Posterior cingulate gyrus (tissue), 11 donors: ENCODE measurements around the gene CFAP54.

Experiments
- DNase-seq, 10 donors: peaks; one replicate each; pipeline versions ENCODE4 v3.0.0 to v3.0.0-alpha.2; 2020 to 2021; ENCODE audit warnings: mixed read lengths in 3 of 10
- intact Hi-C: fragments of 100-400 bp; cut with DNase I; formaldehyde crosslinking; loops from one replicate; pipeline ENCODE4 v1.15.1; 2023

CFAP54 gene

DNA sequence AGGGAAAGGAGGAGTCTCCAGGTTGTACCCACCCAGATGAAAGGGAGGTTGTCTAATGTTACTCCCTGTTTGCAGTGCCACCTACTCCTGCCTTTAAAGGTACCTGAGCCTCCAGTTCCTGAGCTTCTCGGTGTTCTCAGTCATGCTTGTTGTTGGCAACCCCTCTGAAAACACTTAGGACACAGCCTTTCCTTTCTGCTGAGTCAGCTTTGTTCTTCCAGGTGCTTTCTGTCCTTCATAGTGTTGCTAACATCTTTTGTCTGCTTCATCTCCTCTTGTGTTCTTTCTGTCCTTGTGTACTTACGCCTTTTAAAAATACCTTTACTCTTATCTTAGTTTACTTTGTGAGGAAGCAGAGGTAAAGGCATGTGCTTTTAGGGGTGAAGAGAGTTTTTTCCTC is 320.7 kb downstream of the CFAP54 start:
- intact Hi-C loops: no loop called here
- DNase-seq: no peak

DNA sequence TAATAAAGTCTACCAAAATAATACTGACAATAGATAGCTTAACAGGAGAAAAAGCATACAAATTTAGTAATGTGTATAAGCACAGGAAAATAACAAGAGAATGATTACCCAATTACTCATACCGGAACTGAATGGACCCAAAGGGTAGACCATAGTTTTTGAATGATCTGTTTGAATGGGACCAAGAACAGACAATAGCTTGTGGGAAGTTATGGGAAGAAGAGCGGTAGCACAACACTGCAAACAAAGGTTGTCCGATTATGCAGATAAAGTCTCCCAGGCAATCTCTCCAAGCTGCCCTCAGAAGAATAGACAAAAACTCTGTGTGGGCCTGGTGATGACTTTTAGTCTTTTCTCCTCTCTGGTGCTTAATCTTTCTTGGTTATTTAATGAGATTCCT is 321.1 kb downstream of the CFAP54 start:
- DNase-seq: no peak
- intact Hi-C loops: no loop called here

DNA sequence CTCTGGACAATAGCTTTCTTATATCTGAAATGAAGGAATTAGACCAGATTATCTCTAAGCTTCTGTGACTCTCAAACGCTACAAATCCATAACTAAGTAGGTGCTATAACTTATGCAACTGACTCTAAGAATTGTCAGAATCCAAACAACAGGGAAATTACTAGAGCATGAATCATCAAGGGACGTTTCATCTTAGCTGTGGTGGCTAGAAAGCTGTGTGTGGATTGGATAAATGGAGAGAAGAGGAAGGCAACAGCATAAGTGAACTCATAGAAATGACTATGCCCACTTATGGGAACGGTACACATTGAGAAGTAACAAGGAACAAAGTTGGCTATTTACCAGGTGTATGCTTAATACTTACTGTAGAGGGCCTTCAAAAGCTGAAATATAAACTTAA is 321.7 kb downstream of the CFAP54 start:
- intact Hi-C loops: no loop called here
- no peak for DNase-seq

DNA sequence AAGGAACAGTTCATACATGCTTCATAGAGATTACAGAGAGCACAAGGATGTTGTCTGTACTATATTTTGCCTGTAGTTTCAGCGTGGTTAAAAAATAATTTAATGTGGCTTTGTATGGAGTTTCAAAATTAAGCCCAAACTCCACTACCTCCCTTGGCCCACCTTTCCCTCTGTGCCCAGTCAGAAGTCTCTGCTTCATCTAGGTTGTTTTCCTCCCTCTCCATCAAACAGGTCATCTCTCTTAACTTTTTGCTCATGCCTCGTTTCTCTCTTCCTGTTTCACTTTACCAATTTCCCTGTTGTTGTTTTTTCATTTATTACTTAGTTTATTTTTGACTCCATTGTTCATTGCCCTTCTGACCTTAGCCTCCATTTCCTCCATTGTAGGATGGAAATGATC is 322.8 kb downstream of the CFAP54 start:
- intact Hi-C loops: no loop called here
- no peak for DNase-seq

DNA sequence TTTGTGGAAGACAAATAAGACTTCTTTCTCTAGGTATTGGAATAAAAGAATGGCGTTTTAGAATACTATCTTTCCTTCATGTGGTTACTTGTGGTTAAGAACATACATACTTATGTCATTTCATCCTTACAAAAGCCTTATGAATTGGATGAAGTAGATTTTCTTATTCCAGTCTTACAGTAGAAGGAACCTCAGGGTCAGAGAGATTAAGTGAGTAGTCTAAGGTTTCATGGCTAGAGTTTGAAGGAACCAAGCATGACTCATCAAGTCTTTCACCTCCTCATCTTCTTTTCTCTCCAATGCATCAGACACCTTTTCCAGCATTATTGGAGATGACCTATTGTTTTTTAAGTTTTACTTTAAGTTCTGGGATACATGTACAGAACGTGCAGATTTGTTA is 324.8 kb downstream of the CFAP54 start:
- intact Hi-C loops: no loop called here
- DNase-seq: no peak

DNA sequence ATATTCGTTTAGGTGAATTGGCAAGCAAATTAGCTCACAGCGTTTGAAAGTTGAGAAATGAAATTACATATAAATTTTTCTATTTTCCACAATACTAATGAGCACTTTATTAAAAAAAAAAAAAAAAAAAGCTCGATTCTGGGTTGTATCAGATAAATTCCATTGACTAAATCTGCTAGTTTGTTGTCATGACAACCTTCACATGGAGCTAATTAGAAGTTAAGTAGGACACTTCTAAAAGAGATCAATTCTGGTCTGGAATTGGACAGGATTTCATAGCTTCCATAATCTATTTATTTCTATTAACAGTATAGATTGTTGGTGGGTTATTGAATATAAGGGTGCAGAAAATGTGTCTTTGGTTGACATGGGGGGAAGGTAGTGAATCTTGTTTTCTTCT is 332.2 kb downstream of the CFAP54 start:
- intact Hi-C loops: no loop called here
- no peak for DNase-seq

DNA sequence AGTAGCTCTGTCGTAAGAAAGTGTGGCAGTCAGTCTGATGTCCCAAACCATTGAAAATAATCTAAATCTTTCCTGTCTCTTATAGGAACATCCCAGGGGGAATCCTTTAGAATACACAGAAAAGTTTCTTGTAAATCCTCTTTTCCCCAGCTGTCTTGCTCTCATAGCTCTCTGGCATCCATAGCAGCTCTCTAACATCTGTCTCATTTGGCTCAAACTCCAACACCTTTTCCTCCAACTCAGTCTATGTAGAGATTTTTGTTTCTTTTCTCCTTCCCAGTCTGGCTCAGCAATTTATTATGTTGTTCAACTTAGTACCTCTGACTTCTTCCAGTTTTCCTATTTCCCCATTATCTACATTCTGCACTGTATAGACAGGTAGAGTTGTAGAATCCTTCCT is 333.3 kb downstream of the CFAP54 start:
- intact Hi-C loops: no loop called here
- DNase-seq: no peak

DNA sequence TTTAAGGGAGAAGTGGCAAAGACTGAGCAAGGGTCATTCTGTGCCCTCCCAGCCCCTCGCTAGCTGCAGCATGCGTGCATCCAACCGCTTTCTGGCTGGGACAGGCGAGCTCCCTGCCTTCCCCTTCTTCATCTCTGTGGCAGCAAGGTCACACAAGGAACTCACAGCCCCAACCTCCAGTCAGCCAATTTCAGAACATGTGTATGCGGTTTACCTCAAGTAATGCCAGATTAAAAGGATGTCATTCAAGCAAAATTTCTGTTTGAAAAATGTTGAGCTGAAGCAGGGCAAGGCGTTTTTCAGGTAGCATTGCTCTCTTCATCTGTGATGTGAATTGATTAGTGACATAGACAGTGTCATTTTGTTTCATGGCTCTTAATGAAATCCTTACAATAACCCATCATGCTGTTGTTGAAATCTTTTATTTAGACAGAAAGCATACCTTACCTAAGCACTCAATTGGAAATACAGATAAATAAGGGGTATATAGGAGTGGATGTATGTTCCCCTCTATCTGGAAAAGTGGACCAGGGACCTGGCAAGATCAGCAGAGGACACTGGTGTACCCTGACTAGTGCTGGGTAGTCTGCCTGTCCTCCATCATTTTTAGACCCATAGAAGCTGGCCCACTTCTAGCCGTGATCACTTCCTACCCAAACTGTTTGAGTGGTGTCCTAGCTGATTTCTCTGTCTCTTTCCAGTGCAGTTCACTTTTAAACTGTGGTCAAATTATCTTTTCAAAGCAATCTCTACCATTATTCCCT is 334.9 kb downstream of the CFAP54 start:
- DNase-seq: no peak
- intact Hi-C loops: no loop called here

DNA sequence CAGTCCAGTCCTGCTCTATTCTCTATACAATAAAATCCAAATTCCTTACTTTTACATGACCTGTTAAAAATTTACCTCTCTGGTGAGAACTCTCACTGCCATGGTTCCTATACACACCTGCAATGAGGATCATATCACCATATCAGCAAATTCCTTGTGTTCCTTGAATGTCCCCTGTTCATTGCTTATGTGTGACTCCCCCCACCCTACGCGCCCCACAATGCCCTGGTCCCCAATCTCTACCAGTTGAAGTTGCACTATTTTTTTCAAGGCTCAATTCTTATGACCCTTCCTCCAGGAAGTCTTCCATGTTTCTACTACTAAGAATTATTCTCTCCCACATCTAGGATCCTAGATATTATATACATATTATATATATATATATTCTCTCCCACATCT is 335.5 kb downstream of the CFAP54 start:
- intact Hi-C loops: no loop called here
- no peak for DNase-seq

DNA sequence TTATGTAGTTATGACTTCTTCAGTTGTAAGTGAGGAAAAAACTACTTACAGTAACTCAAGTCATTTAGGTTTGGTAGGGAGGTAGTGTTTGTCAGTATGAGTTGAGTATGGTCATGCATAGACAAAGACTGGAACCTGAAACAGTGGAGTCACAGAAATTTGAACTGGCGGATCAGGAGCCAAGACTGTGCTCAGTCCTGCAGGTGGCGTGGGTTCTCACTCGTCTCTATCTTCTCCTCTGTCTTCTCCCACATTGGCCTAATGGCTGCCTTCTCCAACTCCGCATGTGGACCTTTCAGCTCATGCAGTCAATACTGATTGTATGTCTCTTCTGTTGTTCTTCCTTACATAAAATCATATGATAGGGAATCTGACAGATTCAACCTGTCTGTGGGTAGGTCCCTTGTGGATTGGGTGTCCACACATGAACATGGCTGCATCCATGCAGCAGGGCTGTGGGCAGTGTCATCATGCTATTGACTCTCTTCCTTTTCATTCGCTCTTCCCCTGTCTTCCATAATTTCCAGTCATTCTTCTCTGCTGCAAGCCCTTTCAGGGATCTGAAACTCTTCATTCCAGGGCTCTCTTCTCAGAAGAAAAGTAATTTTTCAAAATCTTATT is 338.9 kb downstream of the CFAP54 start:
- intact Hi-C loops: no loop called here
- DNase-seq: no peak

DNA sequence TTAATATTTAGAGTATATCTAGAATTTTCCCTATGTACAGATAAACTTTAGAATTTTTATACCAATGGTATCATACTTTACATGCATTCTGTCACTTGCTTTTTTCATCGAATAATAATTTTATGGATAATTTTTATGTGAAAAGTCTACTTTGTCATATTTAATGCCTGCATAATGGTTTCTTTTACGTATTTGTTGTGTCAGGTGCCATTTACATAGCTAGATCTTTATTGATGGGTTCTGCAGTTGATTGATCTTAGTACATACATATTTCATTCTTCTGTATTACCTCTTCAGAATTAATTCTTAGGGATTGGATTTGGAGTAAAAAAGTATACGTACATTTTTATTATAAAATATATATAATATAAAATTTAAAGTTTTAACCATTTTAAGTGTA is 340.0 kb downstream of the CFAP54 start:
- intact Hi-C loops: no loop called here
- DNase-seq: no peak

DNA sequence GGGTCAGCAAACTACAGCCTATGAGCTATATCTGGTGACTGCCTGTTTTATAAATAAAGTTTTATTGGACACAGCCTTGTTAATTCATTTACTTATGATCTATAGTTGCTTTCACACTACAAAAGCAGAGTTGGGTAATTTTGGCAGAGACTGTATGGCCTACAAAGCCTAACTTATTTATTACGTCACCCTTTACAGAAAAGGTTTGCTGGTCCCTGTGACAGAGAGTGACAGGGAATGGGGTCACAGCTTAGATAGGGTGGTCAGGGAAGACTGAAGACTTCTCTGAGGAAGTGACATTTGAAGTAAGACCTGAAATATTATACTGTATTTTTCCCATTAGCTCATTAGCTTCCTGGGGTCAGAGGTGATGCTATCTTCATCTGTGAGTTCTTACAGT is 342.0 kb downstream of the CFAP54 start:
- intact Hi-C loops: no loop called here
- no peak for DNase-seq

DNA sequence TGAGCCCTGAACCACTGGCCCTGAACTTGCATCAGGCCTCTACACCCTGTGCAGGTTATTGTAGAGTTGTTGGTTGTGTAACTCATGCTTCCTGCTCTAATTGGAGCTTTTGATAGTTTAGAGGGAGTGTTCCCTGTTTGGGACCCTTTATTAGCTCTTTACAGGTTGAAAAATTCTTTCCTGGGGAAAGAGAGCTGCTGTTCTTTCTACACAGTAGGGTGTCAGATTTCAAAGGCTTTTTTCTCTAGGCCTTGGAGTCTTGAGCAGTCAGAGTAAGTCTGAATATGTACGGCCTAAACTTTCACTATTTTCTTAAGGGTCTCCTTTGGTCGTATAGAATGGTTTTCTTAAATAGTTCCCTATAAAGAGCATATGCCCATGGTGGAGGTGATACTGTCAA is 356.9 kb downstream of the CFAP54 start:
- intact Hi-C loops: no loop called here
- DNase-seq: no peak

DNA sequence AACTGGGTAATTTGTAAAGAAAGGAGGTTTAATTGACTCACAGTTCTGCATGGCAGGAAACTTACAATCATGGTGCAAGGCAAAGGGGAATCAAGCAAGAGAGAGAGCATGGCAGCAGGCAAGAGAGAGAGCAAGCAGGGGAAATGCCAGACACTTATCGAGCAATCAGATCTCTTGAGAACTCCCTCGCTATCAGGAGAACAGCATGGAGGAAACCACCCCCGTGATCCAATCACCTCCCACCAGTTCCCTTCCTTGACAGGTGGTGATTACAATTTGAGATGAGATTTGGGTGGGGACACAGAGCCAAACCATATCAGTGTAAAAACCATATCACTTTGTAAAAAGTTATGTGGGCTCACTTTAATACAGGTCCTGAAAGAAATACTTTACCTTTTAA is 361.3 kb downstream of the CFAP54 start:
- no peak for DNase-seq
- intact Hi-C loops: no loop called here

DNA sequence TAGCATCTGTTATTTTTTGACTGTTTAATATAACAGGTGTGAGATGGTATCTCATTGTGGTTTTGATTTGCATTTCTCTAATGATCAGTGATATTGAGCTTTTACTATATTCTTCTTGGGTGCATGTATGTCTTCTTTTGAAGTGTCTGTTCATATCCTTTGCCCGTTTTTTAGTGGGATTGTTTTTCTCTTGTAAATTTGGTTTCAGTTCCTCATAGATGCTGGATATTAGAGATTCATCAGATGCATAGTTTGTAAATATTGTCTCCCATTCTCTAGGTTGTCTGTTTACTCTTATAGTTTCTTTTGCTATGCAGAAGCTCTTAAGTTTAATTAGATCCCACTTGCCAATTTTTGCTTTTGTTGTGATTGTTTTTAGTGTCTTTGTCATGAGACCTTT is 368.8 kb downstream of the CFAP54 start:
- intact Hi-C loops: no loop called here
- no peak for DNase-seq

DNA sequence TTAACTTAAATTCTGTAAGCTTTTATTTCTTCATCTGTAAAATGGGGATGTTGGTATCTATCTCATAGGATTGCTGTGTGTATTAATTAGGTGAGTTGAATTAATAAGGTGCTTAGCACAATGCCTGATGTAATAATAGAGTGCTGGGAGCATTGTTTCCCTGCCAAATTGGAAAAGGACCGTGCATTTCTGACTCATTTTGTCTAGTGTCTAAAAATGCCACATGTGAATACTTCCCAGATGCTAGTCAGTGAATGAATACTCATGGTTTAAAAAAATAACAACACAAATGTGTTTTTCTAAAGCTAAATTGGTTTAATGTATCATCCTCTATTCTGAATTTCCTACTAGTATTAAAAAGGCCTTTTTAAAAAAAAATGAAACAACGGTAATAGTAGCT is 372.3 kb downstream of the CFAP54 start:
- intact Hi-C loops: no loop called here
- DNase-seq: no peak

DNA sequence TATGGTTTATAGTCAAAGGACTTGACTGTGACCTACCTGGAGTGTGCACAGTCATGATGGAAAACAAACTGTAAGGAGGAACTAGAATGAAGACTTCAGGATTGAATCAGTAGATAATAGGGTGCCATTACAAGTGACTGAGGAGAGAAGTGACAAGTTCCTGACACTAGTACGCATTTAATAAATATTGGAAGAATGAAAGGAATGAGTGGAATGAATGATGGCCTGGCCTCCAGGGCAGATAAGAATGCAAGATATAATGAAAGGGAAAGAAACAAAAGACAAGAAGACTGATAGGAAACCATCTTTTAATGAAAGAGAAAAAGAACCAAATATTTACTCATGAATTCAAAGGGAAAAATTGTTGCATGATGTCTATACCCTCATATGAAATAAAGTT is 372.9 kb downstream of the CFAP54 start:
- intact Hi-C loops: no loop called here
- no peak for DNase-seq

DNA sequence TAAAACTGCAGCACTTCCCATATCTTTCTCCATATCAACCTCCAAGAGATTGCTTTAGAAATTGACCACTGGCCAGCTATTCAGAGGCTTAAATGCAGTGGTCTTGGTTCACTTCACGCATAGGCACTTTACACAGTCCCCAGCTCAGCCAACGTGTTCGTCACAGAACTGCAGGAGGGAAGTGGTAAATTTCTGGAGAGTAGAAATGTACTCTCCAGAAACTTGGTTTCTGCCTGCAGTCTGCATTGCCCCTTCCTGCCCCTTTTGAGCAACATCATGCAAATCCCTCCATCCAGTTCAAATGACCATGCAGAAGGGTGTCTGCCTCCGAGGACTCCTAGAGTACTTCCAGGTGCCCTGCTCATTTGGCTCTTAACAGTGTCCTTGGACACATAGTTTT is 375.0 kb downstream of the CFAP54 start:
- intact Hi-C loops: no loop called here

DNA sequence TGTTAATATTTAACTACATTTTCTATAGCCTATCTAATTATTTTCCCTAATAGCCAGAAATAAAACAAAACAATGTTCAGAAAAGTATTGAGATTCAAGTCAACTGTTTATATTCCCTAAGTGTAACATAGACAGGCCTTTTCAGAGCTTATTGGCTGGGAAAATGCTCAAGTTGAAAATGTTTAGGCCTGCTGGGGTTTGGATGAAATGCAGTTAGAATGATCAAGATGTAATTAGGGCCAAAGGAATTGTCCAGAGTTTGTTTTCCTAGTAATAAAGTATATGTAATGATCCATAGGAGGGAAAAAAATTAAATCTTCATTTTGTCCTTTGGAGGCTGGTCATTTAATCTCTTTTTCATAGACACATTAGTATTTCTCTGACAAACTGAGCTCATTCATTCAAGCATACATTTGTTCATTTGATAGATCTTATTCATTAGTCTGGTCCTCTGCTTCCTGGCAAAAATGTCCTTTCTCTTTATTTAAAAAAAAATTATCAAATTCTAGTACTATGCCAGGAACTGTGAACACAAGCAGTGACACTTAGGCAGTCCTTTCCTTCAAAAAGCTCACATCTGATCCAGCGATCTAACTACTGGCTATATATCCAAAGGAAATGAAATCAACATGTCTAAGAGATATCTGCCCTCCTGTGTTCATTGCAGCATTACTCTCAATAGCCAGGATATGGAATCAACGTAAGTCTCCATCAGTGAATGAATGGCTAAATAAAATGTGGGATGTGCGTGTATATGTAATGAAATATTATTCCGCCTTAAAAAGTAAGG is 377.6 kb downstream of the CFAP54 start:
- DNase-seq: no peak
- intact Hi-C loops: no loop called here

More for the DNA sequence above, 375.0 kb downstream of the CFAP54 start:
- no peak for DNase-seq

DNA sequence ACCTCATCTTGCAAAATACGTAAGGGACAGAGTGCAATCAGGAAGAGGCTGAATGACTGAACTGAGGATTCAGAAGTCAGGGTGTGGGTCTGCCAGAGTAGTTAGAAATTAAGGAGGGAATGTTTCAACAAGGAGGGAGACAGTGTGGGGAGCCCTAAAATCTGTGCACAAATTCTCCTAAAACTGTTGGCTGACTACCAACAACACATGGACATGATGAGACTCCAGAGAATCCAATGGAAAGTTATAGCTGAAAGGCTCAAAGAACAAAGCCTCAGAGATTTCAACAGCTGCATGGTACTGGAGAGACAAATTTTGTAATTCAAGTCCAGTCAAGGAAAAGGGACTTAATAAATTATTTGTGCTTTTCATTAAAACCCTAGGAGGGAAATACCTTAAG is 381.6 kb downstream of the CFAP54 start:
- intact Hi-C loops: no loop called here
- no peak for DNase-seq

DNA sequence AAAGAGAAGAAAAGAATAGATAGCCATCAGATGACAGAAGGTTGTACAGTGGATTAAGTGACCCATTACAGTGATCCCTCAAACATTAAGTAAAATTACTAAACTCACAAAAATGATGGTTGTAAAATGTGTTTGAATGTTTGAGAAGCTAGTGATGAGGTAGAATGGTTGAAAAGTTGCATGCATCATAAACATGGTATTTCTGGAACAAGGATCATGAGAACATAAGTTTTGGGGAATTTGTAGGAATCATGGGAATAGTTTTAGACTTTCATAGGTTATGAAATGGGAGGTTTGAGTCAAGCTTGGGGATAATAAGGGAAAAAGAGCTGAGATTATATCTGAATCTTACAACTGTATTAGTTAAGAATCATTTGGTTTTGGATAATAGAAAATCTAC is 383.6 kb downstream of the CFAP54 start:
- intact Hi-C loops: no loop called here

DNA sequence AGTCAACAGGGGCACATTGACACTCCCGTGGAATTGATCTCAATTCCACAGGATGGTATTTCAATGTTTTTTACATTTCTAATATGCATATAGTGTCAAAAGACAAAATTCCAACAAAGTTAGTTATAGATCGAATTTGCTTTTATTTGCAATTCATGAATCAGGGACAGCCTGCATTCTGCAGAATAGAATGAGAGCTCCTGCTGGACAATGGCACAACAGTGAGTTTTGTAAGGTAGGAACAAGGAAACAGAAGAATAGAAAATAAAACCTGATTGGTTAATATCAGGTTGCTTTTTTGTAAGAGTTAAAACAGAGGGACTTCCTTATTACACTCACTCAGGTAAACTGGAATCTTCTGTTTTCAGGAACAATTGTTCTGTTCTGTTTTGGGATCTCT is 384.8 kb downstream of the CFAP54 start:
- intact Hi-C loops: no loop called here

More for the DNA sequence above, 383.6 kb downstream of the CFAP54 start:
- DNase-seq: no peak

More for the DNA sequence above, 384.8 kb downstream of the CFAP54 start:
- no peak for DNase-seq
